HG02973 (cell line): ENCODE results near the gene SLC41A1.

Experiments
- ATAC-seq: cut with Tn5 transposase; IDR thresholded peaks from one replicate; pipeline ENCODE4 v1.9.1; 2021; ENCODE audit warnings: moderate library complexity; ENCODE audit not compliant: unreplicated experiment

Gene SLC41A1

DNA sequence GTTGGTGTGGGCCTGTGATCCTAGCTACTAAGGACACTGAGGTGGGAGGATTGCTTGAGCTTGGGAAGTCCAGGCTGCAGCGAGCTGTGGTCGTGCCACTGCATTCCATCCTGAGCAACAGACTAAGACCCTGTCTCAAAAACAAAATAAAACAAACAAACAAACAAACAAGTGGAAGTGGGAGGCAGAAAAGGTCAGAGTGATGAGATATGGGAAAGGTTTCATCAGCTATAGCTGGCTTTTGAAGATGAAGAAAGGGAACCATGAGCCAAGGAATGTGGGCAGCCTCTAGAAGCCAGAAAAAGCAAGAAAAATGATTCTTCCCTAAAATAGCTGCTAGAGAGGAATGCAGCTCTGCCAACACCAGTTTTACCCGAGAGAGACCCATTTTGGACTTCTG lies 52.4 kb downstream of the SLC41A1 start:
- no peak for ATAC-seq

DNA sequence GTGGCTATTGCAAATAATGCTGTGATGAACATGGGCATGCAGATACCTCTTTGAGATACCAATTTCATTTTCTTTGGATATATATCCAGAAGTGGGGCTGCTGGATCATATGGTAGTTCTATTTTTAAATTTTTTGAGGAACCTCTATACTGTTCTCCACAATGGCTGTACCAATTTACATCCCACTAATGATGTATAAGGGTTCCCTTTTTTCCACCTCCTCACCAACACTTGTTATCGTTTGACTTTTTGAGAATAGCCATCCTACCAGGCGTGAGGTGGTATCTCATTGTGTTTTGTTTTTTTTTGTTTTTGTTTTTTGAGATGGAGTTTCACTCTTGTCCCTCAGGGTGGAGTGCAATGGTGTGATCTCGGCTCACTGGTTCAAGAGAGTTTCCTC lies 56.4 kb downstream of the SLC41A1 start:
- no peak for ATAC-seq

DNA sequence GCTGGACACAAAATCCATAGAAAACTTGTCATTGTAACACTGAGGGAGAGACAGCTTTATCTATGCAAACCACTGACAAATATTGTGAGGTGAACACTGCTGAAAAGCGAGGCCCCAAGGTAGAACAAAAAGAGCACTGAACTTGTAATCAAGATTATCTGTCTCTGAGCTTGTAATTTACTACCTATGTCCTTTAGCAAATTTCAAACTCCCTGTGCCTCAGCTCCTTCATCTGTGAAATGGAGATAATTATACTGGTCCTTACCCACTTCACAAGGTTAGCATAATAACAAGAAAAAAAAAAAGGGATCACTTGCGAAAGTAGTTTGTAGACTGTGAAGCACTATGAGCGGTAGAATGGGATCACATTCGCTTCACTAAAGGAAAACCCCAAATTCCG lies 58.1 kb downstream of the SLC41A1 start:
- ATAC-seq: no peak

DNA sequence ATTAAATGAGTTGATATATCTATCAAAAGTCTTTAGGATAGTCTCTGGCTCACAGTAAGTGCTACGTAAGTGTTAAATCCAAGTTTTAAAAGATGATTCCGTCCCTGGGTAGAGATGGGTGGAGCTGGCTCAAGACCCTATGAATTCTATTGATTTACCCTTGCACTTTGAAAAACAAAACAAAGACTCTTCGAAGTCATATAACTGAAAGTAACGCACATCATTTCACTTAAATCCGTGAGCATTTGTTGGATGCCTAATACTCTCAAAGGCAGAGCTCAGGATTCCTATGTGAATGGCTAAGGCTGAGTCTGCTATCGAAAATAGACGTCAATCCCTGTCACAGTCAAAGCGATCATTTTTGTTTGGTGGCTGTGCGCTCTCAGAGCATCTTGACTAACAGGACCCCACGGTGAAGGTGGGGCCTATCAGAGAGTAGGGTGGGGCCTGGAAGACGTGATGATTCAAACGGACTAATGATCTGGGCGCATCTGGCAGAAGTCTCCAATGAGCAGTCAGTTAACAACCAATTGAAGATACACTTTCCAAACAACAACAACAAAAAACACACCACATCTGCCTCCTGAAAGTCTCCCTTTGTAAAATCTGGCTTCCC lies 61.9 kb downstream of the SLC41A1 start:
- ATAC-seq: no peak

DNA sequence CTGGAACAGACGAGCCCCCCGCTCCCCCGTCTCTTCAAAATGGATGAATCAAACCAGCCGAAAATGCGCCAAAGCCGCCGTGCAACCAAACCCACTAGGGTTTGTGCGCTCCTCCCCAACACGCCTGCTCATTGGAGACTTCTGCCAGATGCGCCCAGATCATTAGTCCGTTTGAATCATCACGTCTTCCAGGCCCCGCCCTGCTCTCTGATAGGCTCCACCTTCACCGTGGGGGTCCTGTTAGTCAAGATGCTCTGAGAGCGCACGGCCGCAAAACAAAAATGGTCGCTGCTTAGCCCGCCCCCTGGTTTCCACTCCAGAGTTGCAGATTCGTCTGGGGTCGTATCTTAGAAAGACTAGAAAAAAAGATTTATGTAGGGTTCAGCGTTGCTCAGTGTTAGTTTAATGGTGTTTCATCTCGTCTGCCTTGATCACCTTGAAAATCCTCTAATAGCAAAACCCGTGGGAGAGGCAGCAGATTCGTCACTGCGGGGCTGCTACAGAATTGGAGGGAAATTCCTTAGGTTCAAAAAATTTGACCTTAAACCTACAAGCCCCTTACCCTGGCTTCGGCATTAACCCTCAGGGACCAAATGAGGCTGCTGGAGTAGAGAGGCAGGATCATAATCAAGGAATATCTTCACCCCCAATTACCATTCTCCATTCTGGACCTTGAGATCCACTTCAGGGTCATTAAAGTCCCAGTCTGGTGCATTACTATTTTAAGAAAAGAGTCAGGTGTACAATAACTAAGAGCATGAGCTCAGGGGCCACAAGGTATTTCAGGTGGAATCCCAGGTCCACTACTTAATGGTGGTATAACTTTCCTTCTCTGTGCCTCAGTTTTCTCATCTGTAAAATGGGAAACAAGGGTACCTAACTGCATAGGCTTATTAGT lies 62.6 kb downstream of the SLC41A1 start, which contains the start of gene NUCKS1:
Gene NUCKS1 (minus strand): TSS at position 45 of the 898 bp plus-strand sequence. CDS start 209 bp downstream, outside the sequence.
- peak; percentile 75 for ATAC-seq

DNA sequence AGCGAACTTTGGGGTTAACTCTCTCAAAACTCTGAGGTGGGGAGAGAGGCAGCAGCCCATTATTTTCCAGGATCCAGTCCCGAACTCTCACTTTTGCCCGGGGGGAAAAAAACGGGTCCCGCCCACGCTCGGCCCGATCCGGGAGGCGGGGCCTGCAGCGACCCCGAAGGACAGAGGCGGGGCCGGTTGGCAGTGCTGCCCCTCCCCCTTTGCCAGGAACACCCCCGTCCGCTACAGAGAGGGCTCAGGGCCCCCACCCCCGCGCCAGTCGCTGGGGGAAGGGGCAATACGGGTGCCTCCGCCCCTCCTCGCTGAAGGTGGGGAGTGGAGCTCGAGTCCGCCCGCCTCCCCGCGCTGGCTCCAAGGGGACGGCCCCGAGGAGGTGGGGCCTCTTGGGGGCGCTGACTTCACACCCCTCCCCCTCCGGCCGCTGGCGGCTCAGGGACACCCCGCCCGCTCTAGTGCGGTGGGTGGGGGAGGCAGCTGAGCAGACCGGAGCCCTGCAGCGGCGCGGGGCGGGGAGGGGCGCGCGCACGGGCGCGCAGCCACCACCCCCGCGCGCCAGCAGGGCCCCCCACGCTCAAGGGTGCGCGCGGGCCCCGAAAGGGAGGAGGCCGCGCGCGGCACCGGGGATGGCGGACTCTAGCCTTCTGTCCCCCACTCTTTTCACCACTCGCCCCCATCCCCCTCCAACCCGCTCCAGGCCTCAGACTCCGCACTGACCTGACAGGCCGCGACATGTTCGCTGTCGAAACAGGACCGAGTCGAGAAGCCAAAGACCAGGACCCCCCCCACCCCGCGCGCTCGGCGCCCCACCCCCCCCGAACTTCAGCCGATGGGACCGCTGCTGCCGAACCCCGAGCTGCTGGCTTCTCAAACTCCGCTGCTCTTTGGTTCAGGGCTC lies 63.5 kb downstream of the SLC41A1 start:
- ATAC-seq: peak; percentile 74

DNA sequence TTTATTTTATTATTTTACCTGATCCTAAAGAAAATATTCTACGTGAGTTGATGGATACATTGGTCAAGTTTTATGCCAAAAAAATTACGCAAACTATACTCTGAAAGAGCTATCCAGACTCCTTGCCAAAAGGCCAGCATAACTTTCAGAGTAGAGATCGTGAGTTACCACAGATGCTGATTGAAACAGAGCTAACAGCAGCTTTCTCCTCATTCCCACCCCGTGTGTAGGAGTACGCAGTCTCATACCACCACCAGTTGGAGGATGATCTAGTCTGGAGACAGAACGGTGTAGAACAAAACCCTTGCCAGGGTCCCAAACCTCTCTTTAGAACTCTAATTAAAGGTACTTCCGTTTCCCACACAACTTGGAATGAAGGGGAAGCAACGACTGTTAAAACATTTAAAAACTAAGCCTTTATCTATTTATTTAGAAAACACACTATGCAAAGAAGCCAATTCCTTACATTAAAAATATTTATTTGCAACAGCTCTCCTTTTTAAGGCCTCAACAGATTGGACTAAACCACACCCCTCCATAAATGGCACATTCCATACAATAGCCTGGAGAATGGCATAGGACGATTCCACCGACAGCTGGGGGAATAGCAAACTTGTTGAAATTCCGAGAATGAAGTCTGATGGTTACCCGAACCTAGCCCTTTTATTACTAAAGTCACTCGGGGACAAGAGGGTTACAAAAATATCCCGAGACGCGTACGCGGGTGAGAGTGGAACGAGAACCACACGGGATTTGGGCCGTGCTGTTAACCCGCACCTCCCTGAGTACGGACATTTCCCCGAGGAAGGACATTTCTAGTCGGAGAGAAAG lies 64.4 kb downstream of the SLC41A1 start:
- peak; percentile 16 for ATAC-seq

DNA sequence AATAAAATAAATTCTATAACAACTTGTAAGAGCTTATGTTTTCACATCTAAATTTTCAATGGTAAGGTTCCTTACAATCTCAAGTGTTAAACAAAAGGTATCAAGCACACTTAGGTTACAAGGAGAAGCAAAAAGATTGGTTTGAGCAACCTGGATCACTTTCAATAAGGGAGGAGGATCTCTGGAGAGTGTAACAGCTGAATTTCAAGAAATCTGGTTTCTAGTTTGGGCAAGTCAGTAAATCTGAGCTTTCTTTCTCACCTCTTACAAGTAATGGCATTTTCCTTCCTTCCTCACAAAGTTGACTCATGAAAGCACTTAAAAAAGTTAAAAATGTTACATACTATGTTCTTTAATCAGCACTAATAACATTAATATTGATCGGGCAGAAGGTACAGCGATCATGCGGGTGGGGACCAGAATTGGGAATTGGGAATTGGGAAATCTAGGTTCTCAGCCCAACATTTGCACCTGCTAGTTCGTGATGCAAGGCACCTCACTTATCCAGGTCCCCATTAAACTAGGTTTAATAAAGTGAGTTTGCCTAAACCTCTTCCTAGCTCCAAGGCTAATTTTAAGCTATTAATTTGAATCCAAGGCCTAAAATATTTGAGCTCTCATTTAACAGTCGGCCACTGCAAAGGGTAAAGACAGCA lies 66.1 kb downstream of the SLC41A1 start:
- ATAC-seq: no peak

DNA sequence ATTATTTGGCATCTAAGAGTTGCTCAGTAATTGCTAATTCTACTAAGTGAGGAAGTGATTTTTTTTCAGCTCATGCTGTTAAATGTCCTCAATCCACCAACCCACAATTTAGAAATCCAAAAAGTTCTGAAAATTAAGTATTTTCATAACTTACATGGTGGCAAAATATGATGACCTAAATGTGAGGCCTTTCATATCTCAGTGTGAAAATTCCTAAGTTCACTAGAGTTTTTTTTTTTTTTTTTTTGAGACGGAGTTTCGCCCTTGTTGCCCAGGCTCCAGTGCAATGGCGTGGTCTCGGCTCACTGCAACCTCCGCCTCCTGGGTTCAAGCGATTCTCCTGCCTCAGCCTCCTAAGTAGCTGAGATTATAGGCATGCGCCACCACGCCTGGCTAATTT lies 68.6 kb downstream of the SLC41A1 start:
- ATAC-seq: no peak

DNA sequence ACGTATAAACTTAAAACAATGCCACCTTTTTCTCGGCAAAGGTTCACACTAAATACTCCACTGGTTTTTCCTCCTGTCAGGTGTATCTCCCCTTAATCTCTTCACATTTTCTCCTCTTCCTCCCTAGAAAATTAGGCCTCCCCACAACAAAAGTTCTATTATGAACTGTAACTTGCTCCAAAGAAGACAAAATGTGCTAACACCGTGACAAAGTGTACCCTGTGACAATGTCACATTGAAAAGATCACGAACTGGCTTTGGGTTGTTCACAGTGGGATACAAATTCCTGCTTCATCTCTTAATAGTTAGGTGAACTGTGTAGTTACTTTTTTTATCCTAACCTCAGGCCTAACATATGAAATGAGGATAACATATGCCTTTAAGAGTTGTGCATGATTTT lies 69.0 kb downstream of the SLC41A1 start:
- no peak for ATAC-seq

DNA sequence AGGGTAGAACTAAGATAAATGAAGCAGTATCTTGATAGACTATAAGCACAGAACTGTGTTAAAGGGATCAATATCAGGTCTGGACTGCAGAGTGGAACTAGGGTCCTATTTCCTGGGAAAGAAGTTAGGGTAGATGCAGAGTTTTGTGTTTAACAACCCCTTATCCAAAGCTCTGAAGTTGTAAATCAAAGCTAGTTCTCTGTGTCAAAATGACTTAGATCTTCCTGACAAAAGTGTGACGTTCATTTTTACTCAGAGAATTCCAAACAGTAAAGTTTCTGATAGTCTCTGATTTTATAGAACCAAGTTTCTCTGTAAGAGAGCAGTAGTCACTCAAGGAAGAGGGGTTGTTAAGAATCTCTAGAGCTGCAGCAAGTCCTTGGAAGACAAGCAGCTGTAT lies 71.3 kb downstream of the SLC41A1 start:
- no peak for ATAC-seq

DNA sequence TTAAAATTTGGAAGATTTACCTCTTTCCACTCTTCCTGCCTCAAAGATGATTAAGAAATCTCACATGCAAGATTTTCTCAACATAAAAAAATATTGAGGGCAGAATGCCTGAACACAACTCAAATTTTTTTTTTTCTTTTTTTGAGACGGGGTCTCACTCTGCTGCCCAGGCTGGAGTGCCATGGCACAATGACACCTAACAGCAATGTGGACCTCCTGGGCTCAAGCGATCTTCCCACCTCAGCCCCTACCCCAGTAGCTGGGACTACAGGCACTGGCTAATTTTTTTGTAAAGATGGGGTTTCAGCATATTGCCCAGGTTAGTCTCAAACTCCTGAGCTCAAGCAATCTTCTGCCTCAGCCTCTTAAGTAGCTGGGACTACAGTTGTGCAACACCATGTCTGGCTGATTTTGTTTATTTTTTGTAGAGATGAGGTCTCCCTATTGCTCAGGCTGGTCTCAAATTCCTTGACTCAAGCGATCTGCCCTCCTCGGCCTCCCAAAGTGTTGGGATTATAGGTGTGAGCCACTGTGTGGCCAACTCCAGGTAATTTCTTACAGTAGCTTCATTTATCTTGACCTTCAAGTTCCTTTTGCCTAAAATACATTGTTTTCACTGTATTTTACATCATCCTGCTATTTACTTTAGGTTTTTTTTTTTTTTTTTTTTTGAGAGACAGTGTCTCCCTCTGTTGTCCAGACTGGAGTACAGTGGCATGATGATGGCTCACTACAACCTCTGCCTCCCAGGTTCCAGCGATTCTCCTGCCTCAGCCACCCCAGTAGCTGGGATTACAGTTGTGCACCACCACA lies 73.4 kb downstream of the SLC41A1 start:
- no peak for ATAC-seq
